Measurements from ENCODE around the gene HSD11B2.

- TF ChIP-seq, protein P1, sequence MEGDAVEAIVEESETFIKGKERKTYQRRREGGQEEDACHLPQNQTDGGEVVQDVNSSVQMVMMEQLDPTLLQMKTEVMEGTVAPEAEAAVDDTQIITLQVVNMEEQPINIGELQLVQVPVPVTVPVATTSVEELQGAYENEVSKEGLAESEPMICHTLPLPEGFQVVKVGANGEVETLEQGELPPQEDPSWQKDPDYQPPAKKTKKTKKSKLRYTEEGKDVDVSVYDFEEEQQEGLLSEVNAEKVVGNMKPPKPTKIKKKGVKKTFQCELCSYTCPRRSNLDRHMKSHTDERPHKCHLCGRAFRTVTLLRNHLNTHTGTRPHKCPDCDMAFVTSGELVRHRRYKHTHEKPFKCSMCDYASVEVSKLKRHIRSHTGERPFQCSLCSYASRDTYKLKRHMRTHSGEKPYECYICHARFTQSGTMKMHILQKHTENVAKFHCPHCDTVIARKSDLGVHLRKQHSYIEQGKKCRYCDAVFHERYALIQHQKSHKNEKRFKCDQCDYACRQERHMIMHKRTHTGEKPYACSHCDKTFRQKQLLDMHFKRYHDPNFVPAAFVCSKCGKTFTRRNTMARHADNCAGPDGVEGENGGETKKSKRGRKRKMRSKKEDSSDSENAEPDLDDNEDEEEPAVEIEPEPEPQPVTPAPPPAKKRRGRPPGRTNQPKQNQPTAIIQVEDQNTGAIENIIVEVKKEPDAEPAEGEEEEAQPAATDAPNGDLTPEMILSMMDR (IDR thresholded peaks at IDR 0.05; ENCODE audit: poor library complexity), result no peak
- TF ChIP-seq EZH2 (IDR thresholded peaks at IDR 0.05; ENCODE audit: borderline replicate concordance), result no peak
Observed at GRCh38 chr16:67446968-67447507, 16.1 kb downstream of the HSD11B2 start.
